Caco-2 (cell line): Measurements from ENCODE around the gene PDE9A. TPM values are rescaled to one million over a fixed set of nuclear protein-coding genes. Genes with fewer than 3 reads are reported as not detected.

Experiments used
- BruUV-seq: library from RNA; stranded (reverse); fragments of 400-500 nt; replicated peaks from 2 replicates; lab custom pipeline; 2021; lab: Mats Ljungman, UMichigan
- CTCF ChIA-PET: fragments of 300-600 bp; sonication (Branson Sonifier 250); formaldehyde crosslinking; loops from one replicate; lab custom pipeline; 2022; ENCODE audit warnings: antibody characterized with exemption; lab: Charles Lee
- POLR2A ChIA-PET: fragments of 300-600 bp; sonication (Branson Sonifier 250); formaldehyde crosslinking; loops from one replicate; lab custom pipeline; 2022; ENCODE audit warnings: antibody characterized with exemption; lab: Charles Lee
- DNase-seq, 2 experiments: peaks; one replicate each; pipeline versions ENCODE4 v3.0.0 to v3.0.0-alpha.2; 2020 to 2022
- H3K27me3 ChIP-seq: replicated peaks from 2 replicates; pipeline ENCODE4 v1.6.0; 2011; ENCODE audit warnings: low read length; ENCODE audit not compliant: control insufficient read depth, insufficient read depth
- H3K36me3 ChIP-seq: 2 replicates; pipeline ENCODE4 v1.5.1; 2011; ENCODE audit warnings: low read length; ENCODE audit not compliant: control insufficient read depth, insufficient read depth
- H3K4me1 ChIP-seq: fragments of 250-450 bp; sonication (Bioruptor Pico); 2 replicates; pipeline ENCODE4 v1.5.1; 2020; ENCODE audit warnings: mild to moderate bottlenecking
- H3K4me3 ChIP-seq: 2 replicates; pipeline ENCODE4 v1.5.1; 2011; ENCODE audit warnings: low read depth, mild to moderate bottlenecking, control low read depth, low read length
- H3K9me3 ChIP-seq: fragments of 250-450 bp; sonication (Bioruptor Pico); 2 replicates; pipeline ENCODE4 v1.5.1; 2020; ENCODE audit warnings: mild to moderate bottlenecking, moderate library complexity
- H3K27ac Mint-ChIP-seq: one replicate; pipeline ENCODE4 v1.8.0; 2022; ENCODE audit warnings: mixed read lengths; ENCODE audit not compliant: unreplicated experiment
- H3K27me3 Mint-ChIP-seq: one replicate; pipeline ENCODE4 v1.8.0; 2022; ENCODE audit warnings: mixed read lengths; ENCODE audit not compliant: insufficient read depth, unreplicated experiment
- H3K36me3 Mint-ChIP-seq: one replicate; pipeline ENCODE4 v1.8.0; 2022; ENCODE audit warnings: mild to moderate bottlenecking, mixed read lengths; ENCODE audit not compliant: insufficient read depth, unreplicated experiment
- H3K4me1 Mint-ChIP-seq: one replicate; pipeline ENCODE4 v1.8.0; 2022; ENCODE audit warnings: low read depth, mixed read lengths; ENCODE audit not compliant: unreplicated experiment
- H3K4me3 Mint-ChIP-seq: one replicate; pipeline ENCODE4 v1.8.0; 2022; ENCODE audit warnings: mild to moderate bottlenecking, moderate library complexity, mixed read lengths; ENCODE audit not compliant: unreplicated experiment
- H3K9me3 Mint-ChIP-seq: one replicate; pipeline ENCODE4 v1.8.0; 2022; ENCODE audit warnings: mixed read lengths; ENCODE audit not compliant: unreplicated experiment
- CTCF ChIP-seq, 2 experiments: fragments of 200-600 bp in 1 of 2; IDR thresholded peaks; 1 replicate in 1 of 2; 2 replicates in 1 of 2; pipeline versions ENCODE4 v1.5.1 to v1.8.0; 2011 to 2022; ENCODE audit warnings: antibody characterized with exemption in 1 of 2, control low read depth in 1 of 2, inconsistent platforms in 1 of 2, low read depth in 1 of 2, low read length in 1 of 2, mild to moderate bottlenecking in 1 of 2, moderate library complexity in 1 of 2; ENCODE audit not compliant: insufficient read depth in 1 of 2, severe bottlenecking in 1 of 2, unreplicated experiment in 1 of 2
- intact Hi-C: fragments of 100-400 bp; cut with micrococcal nuclease; formaldehyde crosslinking; loops from one replicate; pipeline ENCODE4 v1.10.0; 2022; ENCODE audit not compliant: unreplicated experiment
- total RNA-seq: library from RNA; stranded (reverse); gene quantifications from 2 replicates; pipeline ENCODE4 v1.2.3, GENCODE V29; 2022

PDE9A gene
- total RNA-seq, 1 experiment from 2014 or later = 9.7 TPM

GRCh38 chr21:42751866-42752265, 98.4 kb downstream of the PDE9A start:
- Mint-ChIP-seq H3K27ac (no peak overlapping the region), H3K4me1 (no peaks in the 10 kb centered on the region), H3K9me3 (no peaks in the 10 kb centered on the region), H3K4me3 (no peak overlapping the region), H3K27me3 (no peaks in the 10 kb centered on the region), H3K36me3 (no peaks in the 10 kb centered on the region)
- ChIA-PET POLR2A (no interaction called here), CTCF (no interaction called here)
- DNase-seq = no peak
- H3K27me3 ChIP-seq = no peaks in the 10 kb centered on the region
- no peak for TF ChIP-seq CTCF (IDR thresholded peaks at IDR 0.05; ENCODE audit: insufficient read depth in 1 of 2, low read depth in 1 of 2, low read length in 1 of 2, severe bottlenecking in 1 of 2, unreplicated experiment in 1 of 2)
- BruUV-seq = no TSS peak
- no peak overlapping the region for H3K4me3 ChIP-seq
- H3K9me3 ChIP-seq = no peaks in the 10 kb centered on the region
- H3K4me1 ChIP-seq = no peaks in the 10 kb centered on the region
- intact Hi-C loops = no loop called here
- no peaks in the 10 kb centered on the region for H3K36me3 ChIP-seq

GRCh38 chr21:42753804-42754203, 100.4 kb downstream of the PDE9A start:
- intact Hi-C loops = no loop called here
- H3K4me3 Mint-ChIP-seq = no peak overlapping the region
- Histone ChIP-seq H3K36me3 (no peaks in the 10 kb centered on the region), H3K4me3 (no peak overlapping the region), H3K9me3 (no peaks in the 10 kb centered on the region), H3K27me3 (no peaks in the 10 kb centered on the region), H3K4me1 (no peaks in the 10 kb centered on the region)
- H3K36me3 Mint-ChIP-seq = no peaks in the 10 kb centered on the region
- ChIA-PET POLR2A (no interaction called here), CTCF (no interaction called here)
- no peak for TF ChIP-seq CTCF (IDR thresholded peaks at IDR 0.05; ENCODE audit: insufficient read depth in 1 of 2, low read depth in 1 of 2, low read length in 1 of 2, severe bottlenecking in 1 of 2, unreplicated experiment in 1 of 2)
- no peak for DNase-seq
- BruUV-seq = no TSS peak
- H3K27me3 Mint-ChIP-seq = no peaks in the 10 kb centered on the region
- H3K9me3 Mint-ChIP-seq = no peaks in the 10 kb centered on the region
- H3K27ac Mint-ChIP-seq = no peak overlapping the region
- H3K4me1 Mint-ChIP-seq = no peaks in the 10 kb centered on the region

GRCh38 chr21:42754270-42754933, 101.0 kb downstream of the PDE9A start:
- ChIA-PET POLR2A (no interaction called here), CTCF (no interaction called here)
- TF ChIP-seq CTCF (IDR thresholded peaks at IDR 0.05; ENCODE audit: insufficient read depth in 1 of 2, low read depth in 1 of 2, low read length in 1 of 2, severe bottlenecking in 1 of 2, unreplicated experiment in 1 of 2) = no peak
- no peaks in the 10 kb centered on the region for H3K27me3 ChIP-seq
- H3K36me3 ChIP-seq = no peaks in the 10 kb centered on the region
- no peaks in the 10 kb centered on the region for H3K4me1 ChIP-seq
- no peaks in the 10 kb centered on the region for H3K27me3 Mint-ChIP-seq
- H3K36me3 Mint-ChIP-seq = no peaks in the 10 kb centered on the region
- intact Hi-C loops = no loop called here
- BruUV-seq = no TSS peak
- H3K4me1 Mint-ChIP-seq = peaks cover 6% of the 10 kb centered on the region
- H3K9me3 Mint-ChIP-seq = no peaks in the 10 kb centered on the region
- H3K27ac Mint-ChIP-seq = no peak overlapping the region
- H3K4me3 ChIP-seq = no peak overlapping the region
- no peak for DNase-seq
- H3K9me3 ChIP-seq = no peaks in the 10 kb centered on the region
- H3K4me3 Mint-ChIP-seq = no peak overlapping the region
